Smooth muscle cell of the brain vasculature (primary cell): ENCODE results near the gene DIP2A.
"Not testable (repeated sequence)": the region's sequence is repeated elsewhere in the genome, so short reads cannot be mapped to it uniquely, and the experiment has no call there.

Experiments used
- DNase-seq: peaks from one replicate; pipeline ENCODE4 v3.0.0-alpha.2; 2012; ENCODE audit warnings: low read depth, low spot score

DIP2A gene

DNA sequence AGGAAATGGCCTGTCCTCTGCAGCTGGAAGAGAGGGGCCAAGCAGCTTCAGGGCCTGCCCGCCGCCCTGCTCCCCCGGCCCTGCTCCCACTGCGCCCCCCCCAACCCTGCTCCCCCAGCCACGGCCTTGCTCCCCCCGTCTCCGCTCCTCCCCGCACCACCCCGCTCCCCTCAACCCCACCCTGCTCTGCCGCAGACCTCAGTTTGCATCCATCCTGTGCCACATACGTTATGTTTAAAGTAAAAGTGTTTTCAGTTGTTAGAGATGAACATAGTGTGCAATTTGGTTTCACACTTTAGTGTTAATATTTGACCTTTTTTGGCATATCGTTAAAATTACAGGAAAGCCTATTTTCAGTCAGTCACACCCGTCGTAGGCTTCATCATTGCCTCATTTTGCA lies 34.1 kb upstream of the DIP2A start:
- no peak for DNase-seq

DNA sequence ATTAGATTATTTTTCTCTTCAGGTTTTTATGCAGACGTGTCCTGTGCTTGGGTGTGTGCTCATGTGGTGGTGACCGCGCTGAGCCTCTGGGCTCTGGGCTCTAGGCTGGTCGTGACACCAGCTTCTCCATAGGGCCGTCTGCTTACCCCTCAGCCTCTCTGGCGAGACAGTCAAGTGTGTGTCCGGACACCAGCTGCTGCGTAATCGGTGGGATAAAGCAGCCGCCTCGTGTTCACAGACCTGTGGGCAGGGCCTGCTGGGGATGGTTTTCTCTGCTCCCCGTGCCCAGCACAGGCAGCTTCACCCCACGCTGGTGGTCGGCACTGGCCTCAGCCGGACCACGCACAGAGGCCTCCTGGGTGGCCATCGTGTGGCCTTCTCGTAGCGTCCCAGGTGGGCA lies 33.6 kb upstream of the DIP2A start:
- no peak for DNase-seq

DNA sequence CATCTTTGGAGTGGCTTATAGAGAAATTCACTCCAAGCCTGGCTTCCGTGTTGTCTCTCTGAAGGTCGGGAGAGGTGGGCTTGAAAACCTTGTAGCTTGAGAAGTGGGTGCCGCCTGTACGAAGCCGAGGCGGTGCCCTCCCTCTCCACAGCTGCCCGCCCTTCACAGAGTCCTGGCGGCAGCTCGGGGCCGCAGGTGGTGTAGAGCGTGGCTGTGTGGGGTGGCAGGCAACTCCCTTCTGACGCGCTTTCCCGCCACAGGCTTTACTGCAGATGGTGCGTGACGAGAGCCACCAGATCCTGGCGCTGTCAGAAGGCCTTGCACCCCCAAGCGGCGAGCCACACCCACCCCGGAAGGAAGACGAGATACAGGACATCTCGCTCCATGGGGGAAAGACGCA lies 33.1 kb upstream of the DIP2A start:
- no peak for DNase-seq

DNA sequence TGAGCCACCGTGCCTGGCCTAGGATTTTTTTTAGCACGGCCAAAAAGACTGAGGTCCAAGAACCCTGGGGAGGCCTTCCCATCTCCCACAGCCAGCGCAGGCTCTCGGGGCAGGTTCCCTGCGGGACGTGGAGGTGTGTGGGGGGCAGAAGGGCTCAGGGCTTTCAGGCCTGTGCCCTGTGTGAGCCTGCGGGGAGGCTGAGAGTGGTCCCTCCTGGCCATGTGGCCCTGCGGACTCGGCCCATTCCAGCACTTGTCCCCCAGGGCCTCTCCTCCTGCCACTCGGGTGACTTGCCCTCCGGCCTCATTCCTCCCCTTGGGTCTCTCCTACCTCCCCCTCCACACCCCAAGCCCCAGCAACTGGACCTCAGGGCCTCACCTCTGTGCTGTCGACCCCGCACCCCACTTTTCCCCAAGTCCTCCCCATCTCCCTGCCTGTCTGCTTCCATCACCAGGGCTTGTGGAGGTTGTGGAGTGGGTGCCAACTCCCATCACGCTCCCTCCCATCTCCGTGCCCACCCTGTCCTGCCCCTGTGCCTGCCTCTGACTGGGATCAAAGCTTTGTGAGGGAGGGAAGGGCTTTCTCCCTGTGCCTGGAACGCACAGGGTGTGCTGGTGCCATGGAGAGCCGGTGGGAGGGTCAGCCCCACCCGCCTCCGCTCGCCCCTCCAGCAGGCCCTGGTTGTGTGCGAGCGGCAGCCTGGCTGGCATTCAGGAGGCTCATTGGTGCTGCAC lies 32.2 kb upstream of the DIP2A start:
- DNase-seq: no peak

DNA sequence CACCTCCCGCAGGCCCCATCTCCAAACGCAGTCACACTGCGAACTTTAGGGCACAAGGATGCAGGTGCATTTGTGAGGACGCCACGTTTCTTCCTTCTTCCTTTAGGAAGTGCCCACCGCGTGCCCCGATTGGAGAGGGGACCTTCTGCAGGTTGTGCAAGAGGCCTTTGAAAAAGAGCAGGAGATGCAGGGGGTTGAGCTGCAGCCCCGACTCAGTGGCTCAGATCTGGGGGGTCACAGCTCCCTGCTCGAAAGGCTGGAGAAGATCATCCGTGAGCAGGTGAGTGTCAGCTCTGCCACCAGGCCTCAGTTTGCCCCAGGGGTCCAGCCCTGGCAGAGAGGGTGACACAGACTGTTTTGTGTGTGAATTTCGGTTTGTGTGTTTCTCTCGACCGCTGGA lies 31.2 kb upstream of the DIP2A start:
- DNase-seq: no peak

DNA sequence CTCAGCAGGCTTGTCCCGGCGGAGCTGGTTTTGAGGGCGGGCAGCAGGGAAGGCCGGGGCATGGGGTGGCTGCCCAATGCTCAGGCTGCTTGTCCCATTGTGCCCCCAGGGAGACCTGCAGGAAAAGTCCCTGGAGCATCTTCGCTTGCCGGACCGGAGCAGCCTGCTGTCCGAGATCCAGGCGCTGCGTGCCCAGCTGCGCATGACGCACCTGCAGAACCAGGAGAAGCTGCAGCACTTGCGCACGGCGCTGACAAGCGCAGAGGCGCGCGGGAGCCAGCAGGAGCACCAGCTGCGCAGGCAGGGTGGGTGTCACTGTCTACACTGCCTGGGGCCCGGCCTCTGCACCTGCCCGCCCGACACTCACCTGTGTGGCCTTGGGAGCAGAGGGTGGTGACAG lies 30.4 kb upstream of the DIP2A start:
- no peak for DNase-seq

DNA sequence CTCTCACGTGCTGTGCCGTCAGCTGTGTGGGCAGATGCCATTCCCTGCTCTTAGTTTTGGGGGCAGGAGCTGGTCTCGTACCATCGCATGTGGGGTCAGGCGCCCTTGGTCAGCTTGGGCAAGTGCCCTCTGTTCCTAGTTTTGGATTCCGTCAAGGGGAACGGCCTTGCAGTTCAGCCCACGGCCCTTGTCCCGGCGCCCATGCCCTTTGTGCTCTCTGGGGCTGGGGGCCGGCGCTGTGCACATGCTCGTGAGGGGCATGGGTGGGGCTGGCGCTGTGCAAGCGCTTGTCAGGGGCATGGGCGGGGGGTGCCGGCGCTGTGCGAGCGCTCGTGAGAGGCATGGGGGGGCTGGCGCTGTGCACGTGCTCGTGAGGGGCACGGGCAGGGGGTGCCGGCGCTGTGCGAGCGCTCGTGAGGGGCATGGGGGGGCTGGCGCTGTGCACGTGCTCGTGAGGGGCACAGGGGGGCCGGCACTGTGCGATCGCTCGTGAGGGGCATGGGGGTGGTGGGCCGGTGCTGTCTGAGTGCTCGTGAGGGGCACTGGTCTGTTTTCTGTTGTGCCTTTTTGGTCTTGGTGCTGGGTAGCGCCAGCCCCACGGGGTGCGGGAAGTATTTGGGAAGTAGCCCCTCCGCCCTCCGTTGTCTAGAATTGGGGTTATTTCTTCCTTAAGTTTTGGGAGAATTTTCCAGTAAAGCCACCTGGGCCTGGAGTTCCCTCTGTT lies 29.5 kb upstream of the DIP2A start:
- no peak for DNase-seq

DNA sequence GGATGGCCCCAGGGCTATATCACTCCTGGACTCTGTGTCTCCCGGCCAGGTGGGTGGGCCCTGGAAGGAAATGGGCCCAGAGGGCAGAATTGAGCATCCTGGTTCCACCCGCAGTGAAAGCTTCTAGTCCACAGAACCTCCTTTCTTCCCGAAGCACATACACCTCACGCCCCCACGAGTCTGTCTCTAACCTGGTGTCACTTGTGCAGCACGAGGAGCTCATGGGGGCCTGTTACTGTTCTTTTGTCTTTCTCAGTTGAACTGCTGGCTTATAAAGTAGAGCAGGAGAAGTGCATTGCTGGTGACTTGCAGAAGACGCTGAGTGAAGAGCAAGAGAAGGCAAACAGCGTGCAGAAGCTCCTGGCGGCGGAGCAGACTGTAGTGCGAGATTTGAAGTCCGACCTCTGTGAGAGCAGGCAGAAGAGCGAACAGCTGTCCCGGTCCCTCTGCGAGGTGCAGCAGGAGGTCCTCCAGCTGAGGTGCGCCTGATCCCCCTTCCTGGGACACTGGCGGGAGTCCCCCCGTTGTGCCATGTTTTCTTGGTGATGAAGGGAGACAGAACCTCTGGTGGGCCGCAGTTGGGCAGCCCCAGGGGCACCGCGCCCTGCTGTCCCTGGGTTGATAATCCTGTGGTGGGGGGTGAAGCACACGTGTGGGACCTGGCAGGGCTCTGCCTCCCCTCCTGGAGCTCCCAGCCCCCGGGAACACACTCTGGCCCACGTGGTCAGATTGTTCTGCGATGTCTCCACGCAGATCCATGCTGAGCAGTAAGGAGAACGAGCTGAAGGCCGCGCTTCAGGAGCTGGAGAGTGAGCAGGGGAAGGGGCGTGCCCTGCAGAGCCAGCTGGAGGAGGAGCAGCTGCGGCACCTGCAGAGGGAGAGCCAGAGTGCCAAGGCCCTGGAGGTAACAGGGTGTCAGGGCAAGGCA lies 28.7 kb upstream of the DIP2A start:
- DNase-seq: no peak

DNA sequence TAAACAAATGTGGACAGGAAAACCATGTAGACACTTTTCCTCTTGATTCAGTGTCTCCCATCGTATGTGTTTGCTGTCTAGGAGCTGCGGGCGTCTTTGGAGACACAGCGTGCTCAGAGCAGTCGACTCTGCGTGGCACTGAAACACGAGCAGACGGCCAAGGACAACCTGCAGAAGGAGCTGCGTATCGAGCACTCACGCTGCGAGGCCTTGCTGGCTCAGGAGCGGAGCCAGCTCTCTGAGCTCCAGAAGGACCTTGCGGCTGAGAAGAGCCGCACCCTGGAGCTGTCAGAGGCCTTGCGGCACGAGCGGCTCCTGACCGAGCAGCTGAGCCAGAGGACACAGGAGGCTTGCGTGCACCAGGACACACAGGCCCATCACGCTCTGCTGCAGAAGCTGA lies 27.2 kb upstream of the DIP2A start:
- no peak for DNase-seq

DNA sequence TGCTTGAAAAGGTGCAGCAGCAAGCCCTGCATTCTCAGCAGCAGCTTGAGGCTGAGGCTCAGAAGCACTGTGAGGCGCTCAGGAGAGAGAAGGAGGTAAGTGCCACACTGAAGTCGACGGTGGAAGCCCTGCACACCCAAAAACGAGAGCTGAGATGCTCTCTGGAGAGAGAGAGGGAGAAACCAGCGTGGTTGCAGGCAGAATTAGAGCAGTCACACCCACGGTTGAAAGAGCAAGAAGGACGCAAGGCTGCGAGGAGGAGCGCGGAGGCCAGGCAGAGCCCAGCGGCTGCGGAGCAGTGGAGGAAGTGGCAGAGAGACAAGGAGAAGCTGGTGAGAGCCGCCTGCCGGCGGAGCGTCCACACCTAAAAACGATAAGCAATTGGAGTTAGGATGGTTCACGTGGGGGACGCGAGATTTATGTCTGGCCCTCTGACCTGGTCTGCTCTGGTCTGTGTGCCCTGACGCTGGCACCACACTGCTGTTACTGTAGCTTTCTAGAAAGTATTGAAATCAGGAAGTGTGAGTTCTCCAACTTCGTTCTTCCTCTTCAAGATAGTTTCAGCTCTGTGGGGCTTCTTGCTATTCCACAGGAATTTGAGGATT lies 26.7 kb upstream of the DIP2A start:
- no peak for DNase-seq

DNA sequence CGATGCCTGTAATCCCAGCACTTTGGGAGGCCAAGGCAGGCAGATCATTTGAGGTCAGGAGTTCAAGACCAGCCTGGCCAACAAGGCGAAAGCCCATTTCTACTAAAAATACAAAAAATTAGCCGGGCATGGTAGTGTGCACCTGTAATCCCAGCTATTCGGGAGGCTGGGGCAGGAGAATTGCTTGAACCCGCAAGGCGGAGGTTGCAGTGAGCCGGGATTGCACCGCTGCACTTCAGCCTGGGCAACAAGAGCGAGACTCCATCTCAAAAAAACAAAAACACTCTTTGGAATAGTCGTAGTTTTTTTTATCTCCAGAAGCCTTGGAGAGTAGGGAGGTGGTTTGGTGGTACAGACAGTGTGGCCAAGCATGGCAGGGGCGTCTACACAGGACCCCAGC lies 25.6 kb upstream of the DIP2A start:
- not testable (repeated sequence) for DNase-seq

DNA sequence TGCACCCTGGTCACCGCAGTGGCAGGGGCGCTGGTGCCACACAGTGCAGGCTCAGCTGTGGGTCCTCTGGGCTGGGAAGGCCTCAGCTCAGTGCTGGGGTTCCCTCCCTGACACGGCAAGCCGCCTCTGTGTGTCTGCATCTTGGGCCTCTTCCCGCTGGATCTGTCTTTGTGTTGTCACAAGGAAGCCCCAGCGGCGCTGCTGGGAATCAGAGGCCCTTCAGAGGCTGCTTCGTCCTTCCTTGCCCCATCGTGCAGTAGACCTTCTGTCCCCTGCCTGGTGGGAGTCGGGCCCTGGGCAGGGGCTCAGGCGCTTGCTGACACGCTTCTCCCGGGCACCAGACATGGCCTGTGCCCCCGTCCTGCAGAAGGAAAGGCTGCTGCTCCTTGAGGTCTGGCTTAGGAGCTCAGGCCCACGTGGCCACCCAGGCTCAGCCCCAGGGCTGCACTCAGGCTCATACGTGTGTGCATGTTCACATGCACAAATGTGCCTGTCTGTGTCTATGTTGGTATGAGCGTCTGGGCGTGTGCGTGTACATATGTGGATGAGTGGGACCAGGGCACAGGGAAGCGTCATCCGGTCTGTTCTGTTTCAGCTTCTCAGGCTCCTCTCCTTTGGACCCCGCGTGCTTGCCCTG lies 24.3 kb upstream of the DIP2A start:
- DNase-seq: no peak

DNA sequence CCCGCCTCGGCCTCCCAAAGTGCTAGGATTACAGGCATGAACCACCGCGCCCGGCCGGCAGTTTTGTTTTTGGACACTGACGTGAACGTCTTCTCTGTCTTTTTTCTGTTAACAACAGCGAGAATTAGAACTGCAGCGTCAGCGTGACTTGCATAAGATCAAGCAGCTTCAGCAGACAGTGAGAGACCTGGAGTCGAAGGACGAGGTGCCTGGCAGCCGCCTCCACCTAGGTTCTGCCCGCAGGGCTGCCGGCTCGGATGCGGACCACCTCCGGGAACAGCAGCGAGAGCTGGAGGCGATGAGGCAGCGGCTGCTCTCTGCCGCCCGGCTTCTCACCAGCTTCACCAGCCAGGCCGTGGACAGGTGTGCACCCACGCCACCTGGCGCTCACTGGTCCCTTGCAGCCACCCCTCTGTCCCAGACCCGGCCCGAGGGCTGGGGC lies 22.9 kb upstream of the DIP2A start:
- DNase-seq: no peak

DNA sequence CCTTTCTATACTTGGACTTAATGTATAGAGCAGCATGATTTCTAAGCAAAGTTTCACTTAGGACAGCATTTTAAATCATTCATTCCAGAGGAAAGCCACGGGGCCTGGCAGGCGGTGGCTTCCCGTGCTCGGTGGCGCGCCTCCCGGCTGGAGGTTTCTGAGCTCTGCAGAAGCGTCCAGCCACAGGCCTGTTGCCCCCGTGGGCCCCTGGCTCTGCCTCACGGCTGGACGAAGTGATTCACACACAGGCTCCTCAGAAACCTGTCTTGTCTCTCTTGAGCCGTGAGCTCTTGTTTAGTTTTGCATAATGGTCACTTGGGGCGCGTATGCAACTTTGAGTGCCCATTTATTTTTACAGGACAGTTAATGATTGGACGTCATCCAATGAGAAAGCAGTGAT lies 22.1 kb upstream of the DIP2A start:
- DNase-seq: no peak

DNA sequence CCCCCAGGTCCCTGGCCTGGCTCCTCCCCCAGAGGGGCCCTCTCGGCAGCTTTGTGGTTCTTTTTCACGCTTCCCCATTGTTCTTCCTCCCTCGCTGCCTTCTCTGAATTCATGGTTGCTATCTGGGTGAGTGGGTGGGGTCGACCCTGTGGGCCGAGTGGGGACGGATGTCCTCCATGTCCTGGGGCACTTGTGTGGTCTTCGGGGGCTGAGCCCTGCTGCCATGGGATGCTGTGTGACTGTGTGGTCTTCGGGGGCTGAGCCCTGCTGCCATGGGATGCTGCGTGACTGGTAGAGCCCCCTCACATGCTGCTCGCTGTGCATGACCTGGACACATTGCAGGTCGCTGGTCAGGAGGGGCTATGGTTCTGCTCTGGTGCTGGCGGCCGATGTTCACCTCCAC lies 21.6 kb upstream of the DIP2A start:
- no peak for DNase-seq

DNA sequence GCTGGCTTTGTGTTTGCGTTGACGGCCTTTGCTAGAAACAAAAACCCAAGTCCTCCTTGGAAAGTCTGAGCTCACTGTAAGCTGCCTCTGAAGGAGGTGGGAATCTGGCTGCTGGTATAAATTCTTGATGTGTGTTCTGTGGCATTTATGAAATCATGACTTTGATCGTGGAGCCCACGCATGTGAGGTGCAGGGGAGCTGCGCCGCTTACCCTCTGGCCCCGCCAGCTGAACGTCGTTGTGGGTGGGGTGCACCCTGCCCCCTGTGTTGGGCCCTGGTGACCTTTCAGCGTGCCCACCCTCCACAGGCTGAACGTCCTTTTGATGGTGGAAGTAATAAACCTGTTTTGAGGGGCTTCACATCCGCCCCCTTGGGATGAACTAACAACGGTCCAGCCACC lies 21.2 kb upstream of the DIP2A start:
- no peak for DNase-seq

DNA sequence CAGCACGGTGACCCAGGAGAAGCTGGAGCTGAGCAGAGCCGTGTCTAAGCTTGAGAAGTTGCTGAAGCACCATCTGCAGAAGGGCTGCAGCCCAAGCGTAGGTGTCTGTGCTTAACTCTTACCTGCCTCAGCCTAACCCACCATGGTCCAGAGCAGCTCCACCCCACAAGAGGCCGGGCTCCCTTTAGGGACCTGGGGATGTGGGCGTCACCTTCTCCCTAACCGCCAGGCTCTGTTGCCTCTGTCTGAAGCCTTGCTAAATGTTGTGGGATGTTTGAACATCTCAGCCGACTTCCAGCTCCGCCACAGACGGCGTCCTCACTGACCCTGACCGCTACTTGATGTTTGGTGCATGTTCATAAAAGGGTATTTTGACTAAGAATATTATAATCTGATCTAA lies 20.4 kb upstream of the DIP2A start:
- no peak for DNase-seq

DNA sequence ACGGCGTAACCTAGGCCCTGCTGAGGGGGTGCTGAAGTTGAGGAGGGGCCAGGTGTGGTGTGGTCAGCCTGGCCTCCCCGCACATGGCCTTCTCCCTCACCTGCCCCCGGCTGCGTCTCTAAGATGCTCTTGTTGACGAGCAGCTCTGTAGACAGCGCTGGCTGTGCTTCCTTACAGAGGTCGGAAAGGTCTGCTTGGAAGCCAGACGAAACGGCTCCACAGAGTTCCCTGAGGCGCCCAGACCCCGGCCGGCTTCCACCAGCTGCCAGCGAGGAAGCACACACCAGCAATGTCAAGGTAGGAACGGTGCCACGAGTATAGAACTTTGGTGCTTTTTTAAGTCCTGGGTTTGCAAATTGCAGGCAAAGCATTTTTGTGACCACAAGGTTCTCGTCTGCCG lies 18.8 kb upstream of the DIP2A start:
- DNase-seq: no peak

DNA sequence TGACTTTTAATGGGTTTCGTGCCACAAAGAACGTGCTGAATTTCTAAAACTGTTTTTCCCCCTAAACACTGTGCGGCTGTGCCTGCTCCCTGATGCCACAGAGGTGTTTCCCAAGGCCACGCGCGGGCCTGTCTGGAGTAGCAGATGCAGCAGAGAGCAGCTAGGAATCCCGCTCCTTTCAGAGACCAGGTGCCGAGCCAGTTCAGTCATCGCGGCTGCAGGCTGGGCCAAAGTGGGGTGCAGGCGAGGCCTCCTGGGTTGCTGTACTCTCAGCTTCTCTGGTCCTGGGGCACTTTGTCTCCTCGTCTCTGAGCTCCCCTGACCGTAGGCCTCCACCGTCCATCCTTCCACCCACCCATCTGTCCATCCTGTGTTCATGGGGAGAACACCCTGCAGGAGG lies 17.4 kb upstream of the DIP2A start:
- DNase-seq: no peak

DNA sequence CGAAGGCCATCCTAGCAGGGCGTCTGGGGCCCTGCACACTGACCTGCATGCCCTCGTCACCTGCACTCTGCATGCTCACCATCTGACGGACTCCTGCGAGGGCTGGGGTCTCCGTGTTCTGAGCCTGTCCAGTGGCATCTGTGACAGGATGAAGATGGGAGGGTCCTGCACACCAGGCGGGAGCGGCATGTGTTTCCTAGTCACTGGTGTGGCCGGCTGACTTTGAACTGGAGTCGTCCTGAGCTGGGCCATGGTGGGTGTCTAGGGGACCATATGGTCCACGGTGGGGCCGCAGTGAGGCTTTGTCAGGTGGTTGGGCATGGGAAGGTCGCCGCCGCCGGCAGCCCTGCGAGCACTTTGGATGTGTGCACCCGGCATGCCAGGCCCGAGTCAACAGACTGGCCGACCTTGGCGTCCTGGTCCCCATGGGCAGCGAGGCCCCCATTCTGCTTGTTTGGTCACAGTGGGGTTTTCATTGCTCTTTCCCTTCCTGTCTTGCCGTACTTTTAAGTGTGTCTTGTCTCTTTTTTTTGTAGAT lies 16.7 kb upstream of the DIP2A start:
- DNase-seq: no peak

DNA sequence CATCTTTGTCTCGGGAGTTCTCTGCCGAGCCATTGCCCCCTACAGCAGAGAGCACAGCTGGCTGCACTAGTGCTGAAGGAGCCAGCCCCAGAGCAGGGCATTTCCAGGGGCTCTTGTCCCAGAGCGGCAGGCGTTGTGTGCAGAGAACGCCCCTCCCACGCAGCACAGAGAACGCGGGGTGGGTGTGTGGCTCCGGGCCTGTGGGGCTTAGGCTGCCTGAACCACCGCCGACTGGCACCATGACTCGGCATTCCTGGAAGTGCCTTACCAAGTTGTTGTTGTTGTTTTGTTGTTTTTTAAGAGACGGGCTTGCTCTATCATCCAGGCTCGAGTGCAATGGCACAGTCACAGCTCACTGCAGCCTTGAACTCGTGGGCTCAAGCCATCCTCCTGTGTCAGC lies 15.8 kb upstream of the DIP2A start:
- no peak for DNase-seq
